CD4-positive, alpha-beta T cell (primary cell): ENCODE results near the gene THRB. TPM values are rescaled to one million over a fixed set of nuclear protein-coding genes. Genes with fewer than 3 reads are reported as not detected.

Experiments used
- ATAC-seq: fragments of 200-7000 bp; cut with Tn5 transposase; one replicate; pipeline ENCODE4 v1.10.0; 2022; ENCODE audit warnings: mild to moderate bottlenecking; ENCODE audit not compliant: poor library complexity
- CTCF ChIA-PET: fragments of 350-600 bp; sonication (Branson Sonifier 250); formaldehyde crosslinking; loops from one replicate; lab custom pipeline; 2021; ENCODE audit warnings: antibody characterized with exemption, inconsistent platforms; lab: Charles Lee
- POLR2A ChIA-PET: fragments of 350-600 bp; sonication (Branson Sonifier 250); formaldehyde crosslinking; loops from one replicate; lab custom pipeline; 2021; ENCODE audit warnings: antibody characterized with exemption, inconsistent platforms; lab: Charles Lee
- DNase-seq, 14 experiments: peaks; one replicate each; pipeline ENCODE4 v3.0.0-alpha.2; 2013 to 2020; ENCODE audit warnings: mixed read lengths in 2 of 14
- H3K27ac ChIP-seq, 2 donors: one replicate each; pipeline versions ENCODE4 v1.5.1 to v1.7.0; 2013; ENCODE audit warnings: low read length in 2 of 2, low read depth in 1 of 2, mild to moderate bottlenecking in 1 of 2
- H3K27me3 ChIP-seq, 2 experiments: 1 replicate in 1 of 2; 2 replicates in 1 of 2; pipeline versions ENCODE4 v1.6.1 to v1.7.0; 2013; ENCODE audit warnings: low read length in 2 of 2, control low read depth in 1 of 2, mild to moderate bottlenecking in 1 of 2, moderate library complexity in 1 of 2; ENCODE audit not compliant: insufficient read depth in 2 of 2, control insufficient read depth in 1 of 2
- H3K36me3 ChIP-seq: one replicate; pipeline ENCODE4 v1.6.1; 2013; ENCODE audit warnings: low read length, control low read depth; ENCODE audit not compliant: insufficient read depth
- H3K4me1 ChIP-seq: one replicate; pipeline ENCODE4 v1.6.1; 2013; ENCODE audit warnings: low read length, control low read depth; ENCODE audit not compliant: insufficient read depth
- H3K4me3 ChIP-seq: one replicate; pipeline ENCODE4 v1.5.1; 2013; ENCODE audit warnings: mild to moderate bottlenecking, low read length, moderate library complexity
- H3K9me3 ChIP-seq, 2 experiments: 1 replicate in 1 of 2; 2 replicates in 1 of 2; pipeline versions ENCODE4 v1.6.1 to v1.7.0; 2013; ENCODE audit warnings: low read length in 2 of 2, mild to moderate bottlenecking in 2 of 2, control low read depth in 1 of 2, moderate library complexity in 1 of 2; ENCODE audit not compliant: control insufficient read depth in 1 of 2, insufficient read depth in 1 of 2
- H3K27ac Mint-ChIP-seq: one replicate; pipeline ENCODE4 v1.8.0; 2020; ENCODE audit warnings: mixed read lengths
- H3K27me3 Mint-ChIP-seq: one replicate; pipeline ENCODE4 v1.8.0; 2021; ENCODE audit warnings: mixed read lengths
- H3K36me3 Mint-ChIP-seq: one replicate; pipeline ENCODE4 v1.8.0; 2021; ENCODE audit warnings: low read depth, mixed read lengths
- H3K4me1 Mint-ChIP-seq: one replicate; pipeline ENCODE4 v1.8.0; 2021; ENCODE audit warnings: low read depth, mixed read lengths
- H3K4me3 Mint-ChIP-seq: one replicate; pipeline ENCODE4 v1.8.0; 2020; ENCODE audit warnings: mild to moderate bottlenecking, mixed read lengths
- H3K9me3 Mint-ChIP-seq: one replicate; pipeline ENCODE4 v1.8.0; 2020; ENCODE audit warnings: mixed read lengths
- intact Hi-C, 2 experiments: fragments of 100-400 bp; cut with DNase I in 1 of 2; cut with micrococcal nuclease in 1 of 2; formaldehyde crosslinking; loops; one replicate each; pipeline versions ENCODE4 v1.15.1 to v1.9.0; 2023 to 2025; cut with DNase I, micrococcal nuclease
- total RNA-seq, 174 experiments: library from RNA in 2 of 174; stranded (reverse) in 2 of 174; gene quantifications; one replicate each; pipeline ENCODE4 v1.2.3 and lab custom pipeline; 2021 to 2026
- TF ChIP-seq, protein P1 (sequence below): fragments of 200-600 bp; IDR thresholded peaks from one replicate; pipeline ENCODE4 v1.8.0; 2022; ENCODE audit warnings: antibody characterized with exemption, mild to moderate bottlenecking

Gene THRB
- total RNA-seq, 2 experiments from 2014 or later, result not detected

DNA sequence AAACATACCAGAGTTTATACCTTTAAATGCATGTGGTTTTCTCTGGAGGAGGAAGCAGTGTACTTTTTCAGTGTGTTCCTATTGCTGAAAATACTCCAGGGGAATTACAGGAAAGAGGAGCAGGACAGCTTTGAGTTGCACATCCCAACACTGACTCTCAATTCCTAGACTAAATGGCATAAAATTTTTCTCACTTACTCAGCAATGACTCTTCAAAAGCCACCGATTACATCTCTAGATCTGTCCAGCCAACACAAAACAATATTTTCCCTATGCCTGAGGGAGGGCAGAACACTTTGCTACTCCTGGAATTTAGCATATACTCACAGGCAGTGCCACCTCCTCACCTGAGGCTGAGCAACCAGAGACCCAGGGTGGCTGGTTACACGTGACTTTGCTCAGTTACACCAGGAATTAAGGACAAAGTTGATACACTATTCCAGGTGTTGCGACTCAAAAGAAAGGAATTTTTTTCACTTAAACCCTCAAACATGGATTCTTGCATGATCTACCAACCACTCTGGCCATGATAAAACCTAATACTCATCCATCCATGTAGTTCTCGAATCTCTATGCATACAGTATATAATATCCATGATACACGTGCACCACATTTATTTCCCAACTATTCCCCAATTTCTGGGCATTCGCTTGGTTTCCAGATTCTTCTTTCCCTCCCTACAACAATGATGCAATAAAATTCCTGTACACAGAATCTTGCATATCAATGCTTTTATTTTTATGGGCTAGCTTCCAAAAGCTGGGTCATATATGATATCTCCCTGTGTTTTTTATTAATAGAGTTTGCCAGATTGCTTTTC is 194.6 kb downstream of the THRB start:
- TF ChIP-seq, protein P1, sequence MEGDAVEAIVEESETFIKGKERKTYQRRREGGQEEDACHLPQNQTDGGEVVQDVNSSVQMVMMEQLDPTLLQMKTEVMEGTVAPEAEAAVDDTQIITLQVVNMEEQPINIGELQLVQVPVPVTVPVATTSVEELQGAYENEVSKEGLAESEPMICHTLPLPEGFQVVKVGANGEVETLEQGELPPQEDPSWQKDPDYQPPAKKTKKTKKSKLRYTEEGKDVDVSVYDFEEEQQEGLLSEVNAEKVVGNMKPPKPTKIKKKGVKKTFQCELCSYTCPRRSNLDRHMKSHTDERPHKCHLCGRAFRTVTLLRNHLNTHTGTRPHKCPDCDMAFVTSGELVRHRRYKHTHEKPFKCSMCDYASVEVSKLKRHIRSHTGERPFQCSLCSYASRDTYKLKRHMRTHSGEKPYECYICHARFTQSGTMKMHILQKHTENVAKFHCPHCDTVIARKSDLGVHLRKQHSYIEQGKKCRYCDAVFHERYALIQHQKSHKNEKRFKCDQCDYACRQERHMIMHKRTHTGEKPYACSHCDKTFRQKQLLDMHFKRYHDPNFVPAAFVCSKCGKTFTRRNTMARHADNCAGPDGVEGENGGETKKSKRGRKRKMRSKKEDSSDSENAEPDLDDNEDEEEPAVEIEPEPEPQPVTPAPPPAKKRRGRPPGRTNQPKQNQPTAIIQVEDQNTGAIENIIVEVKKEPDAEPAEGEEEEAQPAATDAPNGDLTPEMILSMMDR, result no peak
- H3K27me3 Mint-ChIP-seq, result peaks cover 5% of the 10 kb centered on the region
- Histone ChIP-seq H3K36me3 (no peaks in the 10 kb centered on the region), H3K27me3 (no peaks in the 10 kb centered on the region), H3K4me1 (no peaks in the 10 kb centered on the region), H3K27ac (no peak overlapping the region), H3K9me3 (no peaks in the 10 kb centered on the region), H3K4me3 (no peak overlapping the region)
- no peak overlapping the region for H3K27ac Mint-ChIP-seq
- no peaks in the 10 kb centered on the region for H3K9me3 Mint-ChIP-seq
- no peaks in the 10 kb centered on the region for H3K4me1 Mint-ChIP-seq
- intact Hi-C loops, result no loop called here
- DNase-seq (no peak), ATAC-seq (no peak)
- no peaks in the 10 kb centered on the region for H3K36me3 Mint-ChIP-seq
- H3K4me3 Mint-ChIP-seq, result no peak overlapping the region
- CTCF ChIA-PET, result no interaction called here
- POLR2A ChIA-PET, result no interaction called here

GRCh38 chr3:24299246-24299805 is 195.3 kb downstream of the THRB start:
- DNase-seq (no peak), ATAC-seq (no peak)
- TF ChIP-seq, protein P1, result no peak
- no peak overlapping the region for H3K27ac Mint-ChIP-seq
- no peaks in the 10 kb centered on the region for H3K9me3 ChIP-seq
- peaks cover 5% of the 10 kb centered on the region for H3K27me3 Mint-ChIP-seq
- ChIA-PET CTCF (no interaction called here), POLR2A (no interaction called here)
- no peaks in the 10 kb centered on the region for H3K36me3 Mint-ChIP-seq
- no peak overlapping the region for H3K27ac ChIP-seq
- no peaks in the 10 kb centered on the region for H3K4me1 Mint-ChIP-seq
- intact Hi-C loops, result no loop called here
- no peaks in the 10 kb centered on the region for H3K36me3 ChIP-seq
- no peak overlapping the region for H3K4me3 Mint-ChIP-seq
- H3K27me3 ChIP-seq, result no peaks in the 10 kb centered on the region
- H3K9me3 Mint-ChIP-seq, result no peaks in the 10 kb centered on the region
- H3K4me1 ChIP-seq, result no peaks in the 10 kb centered on the region
- H3K4me3 ChIP-seq, result no peak overlapping the region

- H3K4me1 ChIP-seq, result no peaks in the 10 kb centered on the region
- peaks cover 5% of the 10 kb centered on the region for H3K27me3 Mint-ChIP-seq
- DNase-seq, result no peak
- TF ChIP-seq, protein P1, result no peak
- H3K36me3 Mint-ChIP-seq, result no peaks in the 10 kb centered on the region
- H3K27ac Mint-ChIP-seq, result no peak overlapping the region
- H3K4me1 Mint-ChIP-seq, result no peaks in the 10 kb centered on the region
- no peaks in the 10 kb centered on the region for H3K27me3 ChIP-seq
- POLR2A ChIA-PET, result no interaction called here
- H3K36me3 ChIP-seq, result no peaks in the 10 kb centered on the region
- intact Hi-C loops, result no loop called here
- ATAC-seq, result no peak
- H3K4me3 ChIP-seq, result no peak overlapping the region
- CTCF ChIA-PET, result no interaction called here
- H3K9me3 ChIP-seq, result no peaks in the 10 kb centered on the region
- no peak overlapping the region for H3K4me3 Mint-ChIP-seq
- no peaks in the 10 kb centered on the region for H3K9me3 Mint-ChIP-seq
- H3K27ac ChIP-seq, result no peak overlapping the region
These were observed 198.0 kb downstream of the THRB start for GRCh38 chr3:24296441-24297205.
